Endothelial cell of umbilical vein (primary cell): ENCODE results near the gene HSPA14.

Experiments used
- CTCF ChIP-seq, 2 donors: IDR thresholded peaks; 1 replicate in 1 of 2; 2 replicates in 1 of 2; pipeline ENCODE4 v1.5.1; 2011; ENCODE audit warnings: low read length in 2 of 2, mild to moderate bottlenecking in 2 of 2, moderate library complexity in 2 of 2, control low read depth in 1 of 2, inconsistent platforms in 1 of 2, low read depth in 1 of 2; ENCODE audit not compliant: insufficient read depth in 1 of 2; ENCODE audit errors: extremely low read depth in 1 of 2
- MAX ChIP-seq: IDR thresholded peaks from 2 replicates; pipeline ENCODE4 v1.6.1; 2011; ENCODE audit not compliant: insufficient read depth, insufficient read length
- POLR2A ChIP-seq: IDR thresholded peaks from 2 replicates; pipeline ENCODE4 v1.6.1; 2012; ENCODE audit warnings: low read depth, mild to moderate bottlenecking, control low read depth, low read length
- POLR2AphosphoS5 ChIP-seq: IDR thresholded peaks from 2 replicates; pipeline ENCODE4 v1.6.1; 2012; ENCODE audit warnings: low read depth, mild to moderate bottlenecking, control low read depth, low read length, moderate library complexity; ENCODE audit not compliant: insufficient read depth

- TF ChIP-seq MAX (no peak), CTCF (IDR thresholded peaks at IDR 0.05; ENCODE audit: extremely low read depth in 1 of 2, insufficient read depth in 1 of 2, low read depth in 1 of 2, low read length in 2 of 2) (no peak), POLR2A (no peak), POLR2AphosphoS5 (no peak)
These were observed 38.7 kb downstream of the HSPA14 start for GRCh38 chr10:14876764-14877163.
